ACHN (cell line): ENCODE measurements around the gene ZNRF1.
"Not testable (repeated sequence)": the region's sequence is repeated elsewhere in the genome, so short reads cannot be mapped to it uniquely, and the experiment has no call there.

Experiments used
- DNase-seq: peaks from one replicate; pipeline ENCODE4 v3.0.0-alpha.2; 2015
- in situ Hi-C: cut with HindIII; loops from 2 replicates; pipeline ENCODE4 v1.10.0; 2017; ENCODE audit warnings: low sequenced_read_pairs, low pct_ligation_motif_present, low pct_unique_long_range_greater_than_20kb

The ZNRF1 gene

GRCh38 chr16:75086688-75087374 lies 88.0 kb downstream of the ZNRF1 start:
- in situ Hi-C loops: no loop called here
- DNase-seq: no peak

- in situ Hi-C loops: no loop called here
Measured at GRCh38 chr16:75087375-75087979, 88.7 kb downstream of the ZNRF1 start.

GRCh38 chr16:75088216-75088615 lies 89.4 kb downstream of the ZNRF1 start:
- no peak for DNase-seq
- in situ Hi-C loops: no loop called here

More at GRCh38 chr16:75087375-75087979, 88.7 kb downstream of the ZNRF1 start:
- no peak for DNase-seq

GRCh38 chr16:75088934-75089333 lies 90.1 kb downstream of the ZNRF1 start:
- DNase-seq: no peak
- in situ Hi-C loops: no loop called here

- in situ Hi-C loops: no loop called here
- DNase-seq: no peak
Measured at GRCh38 chr16:75089486-75090202, 90.8 kb downstream of the ZNRF1 start.

- DNase-seq, in situ Hi-C loops: not testable (repeated sequence)
Measured at GRCh38 chr16:75090899-75091298, 92.1 kb downstream of the ZNRF1 start.

GRCh38 chr16:75091619-75092018 lies 92.8 kb downstream of the ZNRF1 start:
- in situ Hi-C loops: not testable (repeated sequence)

GRCh38 chr16:75092777-75093176 lies 94.0 kb downstream of the ZNRF1 start:
- in situ Hi-C loops: no loop called here
- DNase-seq: peak; percentile 28

More at GRCh38 chr16:75091619-75092018, 92.8 kb downstream of the ZNRF1 start:
- not testable (repeated sequence) for DNase-seq

- in situ Hi-C loops: no loop called here
- DNase-seq: no peak
Measured at GRCh38 chr16:75093598-75094540, 95.0 kb downstream of the ZNRF1 start.

- DNase-seq: no peak
- in situ Hi-C loops: no loop called here
Measured at GRCh38 chr16:75095204-75095621, 96.4 kb downstream of the ZNRF1 start.

GRCh38 chr16:75096656-75097055 lies 97.8 kb downstream of the ZNRF1 start:
- peak; percentile 16 for DNase-seq
- in situ Hi-C loops: no loop called here

GRCh38 chr16:75097191-75097761 lies 98.5 kb downstream of the ZNRF1 start:
- in situ Hi-C loops: no loop called here
- no peak for DNase-seq

GRCh38 chr16:75097941-75098901 lies 99.4 kb downstream of the ZNRF1 start:
- no peak for DNase-seq
- in situ Hi-C loops: no loop called here

GRCh38 chr16:75099075-75099667 lies 100.3 kb downstream of the ZNRF1 start:
- in situ Hi-C loops: no loop called here
- DNase-seq: no peak

- DNase-seq: no peak
- in situ Hi-C loops: no loop called here
Measured at GRCh38 chr16:75099738-75100602, 101.1 kb downstream of the ZNRF1 start.

GRCh38 chr16:75100603-75100990 lies 101.8 kb downstream of the ZNRF1 start:
- in situ Hi-C loops: no loop called here
- no peak for DNase-seq
